Endothelial cell (in vitro differentiated cells): ENCODE data around the gene ZMPSTE24. TPM values are rescaled to one million over a fixed set of nuclear protein-coding genes. Genes with fewer than 3 reads are reported as not detected.

Experiments used
- DNase-seq: peaks from one replicate; pipeline ENCODE4 v3.0.0; 2021; ENCODE audit warnings: low spot score
- H3K27ac Mint-ChIP-seq: one replicate; pipeline ENCODE4 v1.8.0; 2021; ENCODE audit warnings: mixed read lengths, inconsistent platforms; ENCODE audit not compliant: unreplicated experiment
- H3K27me3 Mint-ChIP-seq: one replicate; pipeline ENCODE4 v1.8.0; 2021; ENCODE audit warnings: mild to moderate bottlenecking, moderate library complexity, mixed read lengths, inconsistent platforms; ENCODE audit not compliant: unreplicated experiment
- H3K36me3 Mint-ChIP-seq: one replicate; pipeline ENCODE4 v1.8.0; 2021; ENCODE audit warnings: mild to moderate bottlenecking, low read depth, mixed read lengths, inconsistent platforms; ENCODE audit not compliant: unreplicated experiment
- H3K4me1 Mint-ChIP-seq: one replicate; pipeline ENCODE4 v1.8.0; 2021; ENCODE audit warnings: mild to moderate bottlenecking, mixed read lengths, inconsistent platforms; ENCODE audit not compliant: unreplicated experiment
- H3K4me3 Mint-ChIP-seq: one replicate; pipeline ENCODE4 v1.8.0; 2021; ENCODE audit warnings: mild to moderate bottlenecking, mixed read lengths, inconsistent platforms; ENCODE audit not compliant: unreplicated experiment
- H3K9me3 Mint-ChIP-seq: one replicate; pipeline ENCODE4 v1.8.0; 2021; ENCODE audit warnings: mixed read lengths, inconsistent platforms; ENCODE audit not compliant: unreplicated experiment
- total RNA-seq: library from RNA; stranded (reverse); fragmentation: NEBNext Ultra II Directional; extraction: Animal tissue kit (Norgen Biotek cat#: 25700); gene quantifications from one replicate; pipeline ENCODE4 v1.2.1, GENCODE V29; 2021; ENCODE audit not compliant: unreplicated experiment
- TF ChIP-seq, protein P1 (sequence below): fragments of 200-600 bp; sonication (generic); IDR thresholded peaks from one replicate; pipeline ENCODE4 v1.5.0; 2021; ENCODE audit warnings: antibody characterized with exemption; ENCODE audit not compliant: unreplicated experiment

The ZMPSTE24 gene
- total RNA-seq, 1 donor from 2014 or later = 32.9 TPM

DNA sequence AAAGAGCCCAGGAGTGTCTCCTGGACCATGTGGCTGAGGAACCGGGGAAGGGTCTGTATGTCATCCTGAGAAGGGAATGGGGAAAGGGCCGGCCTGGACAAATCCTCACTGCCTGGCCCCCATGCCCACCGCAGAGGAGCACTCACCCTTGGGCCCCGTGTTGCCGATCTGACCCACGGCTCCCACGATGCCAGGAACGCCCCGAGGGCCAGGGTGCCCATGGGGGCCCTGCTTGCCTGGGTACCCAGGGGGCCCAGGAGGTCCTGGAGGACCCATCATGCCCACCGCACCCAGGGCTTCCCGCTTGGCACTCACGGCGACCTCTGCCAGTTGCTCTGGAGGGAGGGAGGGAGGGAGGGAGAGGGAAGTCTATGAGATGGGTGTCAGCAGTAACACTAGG lies 44.4 kb downstream of the ZMPSTE24 start:
- Mint-ChIP-seq H3K36me3 (no peaks in the 10 kb centered on the region), H3K9me3 (no peaks in the 10 kb centered on the region), H3K4me3 (no peak overlapping the region), H3K27ac (no peak overlapping the region), H3K27me3 (peaks cover 2% of the 10 kb centered on the region), H3K4me1 (no peaks in the 10 kb centered on the region)
- TF ChIP-seq, protein P1, sequence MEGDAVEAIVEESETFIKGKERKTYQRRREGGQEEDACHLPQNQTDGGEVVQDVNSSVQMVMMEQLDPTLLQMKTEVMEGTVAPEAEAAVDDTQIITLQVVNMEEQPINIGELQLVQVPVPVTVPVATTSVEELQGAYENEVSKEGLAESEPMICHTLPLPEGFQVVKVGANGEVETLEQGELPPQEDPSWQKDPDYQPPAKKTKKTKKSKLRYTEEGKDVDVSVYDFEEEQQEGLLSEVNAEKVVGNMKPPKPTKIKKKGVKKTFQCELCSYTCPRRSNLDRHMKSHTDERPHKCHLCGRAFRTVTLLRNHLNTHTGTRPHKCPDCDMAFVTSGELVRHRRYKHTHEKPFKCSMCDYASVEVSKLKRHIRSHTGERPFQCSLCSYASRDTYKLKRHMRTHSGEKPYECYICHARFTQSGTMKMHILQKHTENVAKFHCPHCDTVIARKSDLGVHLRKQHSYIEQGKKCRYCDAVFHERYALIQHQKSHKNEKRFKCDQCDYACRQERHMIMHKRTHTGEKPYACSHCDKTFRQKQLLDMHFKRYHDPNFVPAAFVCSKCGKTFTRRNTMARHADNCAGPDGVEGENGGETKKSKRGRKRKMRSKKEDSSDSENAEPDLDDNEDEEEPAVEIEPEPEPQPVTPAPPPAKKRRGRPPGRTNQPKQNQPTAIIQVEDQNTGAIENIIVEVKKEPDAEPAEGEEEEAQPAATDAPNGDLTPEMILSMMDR = no peak
- DNase-seq = no peak

DNA sequence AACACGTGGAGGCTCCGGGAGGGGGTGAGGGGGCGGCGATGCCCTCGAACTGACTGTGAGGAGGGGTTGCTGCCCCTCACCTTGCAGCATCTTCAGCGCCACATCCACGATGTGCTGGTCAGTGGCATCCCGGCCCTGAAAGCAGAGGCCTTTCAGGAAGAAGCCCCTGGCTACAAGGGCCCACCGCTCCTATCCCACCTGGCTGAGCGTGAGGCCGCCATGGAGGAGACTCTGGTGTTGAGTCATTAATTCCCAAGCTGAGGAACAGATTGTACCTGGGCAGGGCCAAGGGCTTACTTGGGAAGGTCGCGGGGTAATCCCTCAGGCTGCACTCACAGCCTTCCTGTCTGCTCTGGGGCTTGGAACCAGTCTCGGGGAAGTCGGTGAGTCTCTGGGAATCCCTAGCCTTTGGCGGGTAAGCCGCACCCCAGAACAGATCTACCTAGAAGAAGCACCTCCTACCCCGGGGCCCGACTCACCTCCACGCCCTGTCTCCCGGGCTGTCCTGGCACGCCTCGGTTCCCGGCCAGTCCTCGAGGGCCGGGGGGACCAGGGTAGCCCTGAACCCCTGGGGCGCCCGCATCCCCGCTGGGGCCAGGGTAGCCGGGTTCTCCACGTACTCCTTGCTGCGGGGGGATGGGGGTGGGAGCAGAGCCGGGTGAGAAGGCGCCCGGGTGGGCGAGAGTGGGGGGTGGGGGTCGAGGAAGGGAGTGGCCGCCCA lies 45.2 kb downstream of the ZMPSTE24 start:
- H3K36me3 Mint-ChIP-seq = no peaks in the 10 kb centered on the region
- no peak overlapping the region for H3K4me3 Mint-ChIP-seq
- no peak overlapping the region for H3K27ac Mint-ChIP-seq
- no peaks in the 10 kb centered on the region for H3K9me3 Mint-ChIP-seq
- DNase-seq = no peak
- peaks cover 2% of the 10 kb centered on the region for H3K27me3 Mint-ChIP-seq
- TF ChIP-seq, protein P1 = no peak
- no peaks in the 10 kb centered on the region for H3K4me1 Mint-ChIP-seq

DNA sequence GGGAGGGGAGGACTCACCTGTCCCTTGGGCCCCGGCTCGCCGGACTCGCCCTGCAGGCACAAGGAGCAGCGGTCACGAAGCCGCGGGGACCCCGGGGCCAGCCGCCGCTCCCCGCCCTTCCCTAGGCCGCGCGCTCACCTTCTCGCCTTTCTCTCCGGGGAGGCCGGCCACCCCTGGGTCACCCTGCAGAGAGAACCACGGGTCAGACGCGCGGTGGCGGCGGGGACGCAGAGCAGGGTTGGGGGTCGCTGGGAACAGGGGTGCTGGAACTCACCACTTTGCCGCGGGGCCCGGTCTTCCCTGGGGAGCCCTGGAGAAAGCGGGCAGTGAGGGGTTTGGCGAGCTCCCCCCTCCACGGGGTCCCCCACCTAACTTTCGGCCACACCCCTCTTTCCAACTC lies 45.8 kb downstream of the ZMPSTE24 start:
- no peaks in the 10 kb centered on the region for H3K9me3 Mint-ChIP-seq
- no peaks in the 10 kb centered on the region for H3K36me3 Mint-ChIP-seq
- TF ChIP-seq, protein P1 = no peak
- no peaks in the 10 kb centered on the region for H3K4me1 Mint-ChIP-seq
- H3K27me3 Mint-ChIP-seq = peaks cover 2% of the 10 kb centered on the region
- no peak overlapping the region for H3K4me3 Mint-ChIP-seq
- no peak overlapping the region for H3K27ac Mint-ChIP-seq
- DNase-seq = no peak

- Mint-ChIP-seq H3K9me3 (no peaks in the 10 kb centered on the region), H3K36me3 (no peaks in the 10 kb centered on the region)
- DNase-seq = no peak
Measured at GRCh38 chr1:40305451-40305850, 47.4 kb downstream of the ZMPSTE24 start.

GRCh38 chr1:40305871-40306270 lies 47.8 kb downstream of the ZMPSTE24 start:
- no peak overlapping the region for H3K27ac Mint-ChIP-seq
- DNase-seq = no peak
- H3K36me3 Mint-ChIP-seq = no peaks in the 10 kb centered on the region
- H3K9me3 Mint-ChIP-seq = no peaks in the 10 kb centered on the region
- H3K27me3 Mint-ChIP-seq = peaks cover 2% of the 10 kb centered on the region
- no peaks in the 10 kb centered on the region for H3K4me1 Mint-ChIP-seq
- TF ChIP-seq, protein P1 = no peak
- H3K4me3 Mint-ChIP-seq = no peak overlapping the region

More at GRCh38 chr1:40305451-40305850, 47.4 kb downstream of the ZMPSTE24 start:
- TF ChIP-seq, protein P1 = no peak
- Mint-ChIP-seq H3K27ac (no peak overlapping the region), H3K4me3 (no peak overlapping the region), H3K4me1 (no peaks in the 10 kb centered on the region), H3K27me3 (no peaks in the 10 kb centered on the region)
